Raji (cell line): Measurements from ENCODE around the gene PPP5C.

ENCODE experiments used
- POLR2A ChIP-seq: IDR thresholded peaks from 2 replicates; pipeline ENCODE4 v1.6.1; 2011; ENCODE audit warnings: low read depth, low read length, control low read depth; ENCODE audit not compliant: insufficient read depth

PPP5C gene

DNA sequence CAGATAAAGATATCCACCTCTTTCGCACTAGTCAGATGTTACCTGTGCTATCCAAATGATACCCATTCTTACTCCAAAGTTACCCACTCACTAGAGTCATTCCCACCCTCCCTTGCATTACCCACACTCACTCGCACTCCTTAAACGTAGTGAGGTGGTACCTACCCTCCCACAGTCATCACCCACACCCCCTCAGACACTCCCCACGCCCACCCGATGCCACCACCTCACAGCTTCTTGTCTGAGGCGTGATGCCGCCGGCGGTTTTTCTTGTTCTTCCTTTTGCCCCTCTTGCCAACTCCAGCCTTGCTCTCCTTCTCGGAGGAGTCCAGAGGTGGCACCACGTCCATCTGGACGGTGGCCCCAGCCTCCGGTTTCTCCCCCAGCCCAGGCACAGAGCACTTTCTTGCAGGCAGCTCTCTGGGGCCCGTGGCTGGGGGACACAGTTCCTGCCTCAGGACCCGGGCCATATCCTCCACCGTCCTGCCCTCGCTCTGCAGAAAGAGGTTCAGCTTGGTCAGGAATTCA, 80.7 kb downstream of the PPP5C start:
- no peak for TF ChIP-seq POLR2A

DNA sequence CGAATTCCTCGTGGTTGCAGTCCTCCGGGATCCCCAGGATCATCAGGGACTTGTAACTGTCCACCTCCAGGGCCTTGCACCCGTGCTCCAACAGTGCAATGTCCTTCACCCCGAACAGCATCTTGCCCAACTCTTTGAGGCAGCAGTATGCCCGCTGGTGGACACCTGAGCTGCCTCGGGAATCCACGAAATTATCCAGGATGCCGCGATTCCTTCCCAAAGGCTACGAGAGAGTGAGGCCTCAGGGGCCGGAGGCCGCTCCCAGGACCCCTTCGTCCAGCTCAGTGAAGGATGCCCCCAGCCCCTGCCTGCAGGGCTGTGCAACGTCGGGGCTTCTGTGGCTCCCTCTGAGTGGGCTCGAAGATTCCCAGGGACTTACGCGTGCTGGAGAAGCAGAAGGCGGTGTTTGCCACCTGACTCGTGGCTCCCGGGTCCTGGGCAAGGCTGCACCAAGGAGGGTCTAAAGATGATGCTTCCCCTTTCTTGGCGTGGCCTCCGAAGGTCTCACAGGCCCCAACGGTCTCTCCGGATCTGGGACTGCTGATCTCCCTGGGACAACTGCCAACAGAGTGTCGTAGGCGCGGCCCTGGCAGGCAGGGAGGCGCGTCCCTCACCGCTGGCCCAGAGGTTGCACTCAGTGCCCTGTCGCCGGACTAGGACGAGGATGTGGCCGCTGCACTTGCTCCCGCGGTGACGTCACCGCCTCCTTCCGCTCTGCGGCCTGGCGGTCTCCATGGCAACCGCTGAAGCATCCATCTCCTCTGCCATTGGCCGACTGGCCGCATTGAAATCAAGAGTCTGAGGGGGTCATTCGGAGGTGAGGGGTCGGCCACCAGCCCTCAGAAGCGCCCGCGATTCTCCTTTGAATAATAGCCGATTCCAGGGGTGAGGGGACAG, 81.6 kb downstream of the PPP5C start, which contains the start of gene PNMA8C:
TSS of gene PNMA8C (minus strand) at position 698 of the 897 bp plus-strand sequence. CDS start at position 121, 577 bp downstream.
- TF ChIP-seq POLR2A, result no peak

GRCh38 chr19:46429999-46430398, 83.1 kb downstream of the PPP5C start:
- TF ChIP-seq POLR2A, result no peak

- no peak for TF ChIP-seq POLR2A
These were observed 84.9 kb downstream of the PPP5C start for GRCh38 chr19:46431824-46432223.

- no peak for TF ChIP-seq POLR2A
These were observed 88.1 kb downstream of the PPP5C start for GRCh38 chr19:46435009-46435408.
